ENCODE results near the gene ZNF598. TPM values are rescaled to one million over a fixed set of nuclear protein-coding genes. Genes with fewer than 3 reads are reported as not detected.

The ZNF598 gene
- total RNA-seq, 1 donor from 2014 or later, result 105 TPM

DNA sequence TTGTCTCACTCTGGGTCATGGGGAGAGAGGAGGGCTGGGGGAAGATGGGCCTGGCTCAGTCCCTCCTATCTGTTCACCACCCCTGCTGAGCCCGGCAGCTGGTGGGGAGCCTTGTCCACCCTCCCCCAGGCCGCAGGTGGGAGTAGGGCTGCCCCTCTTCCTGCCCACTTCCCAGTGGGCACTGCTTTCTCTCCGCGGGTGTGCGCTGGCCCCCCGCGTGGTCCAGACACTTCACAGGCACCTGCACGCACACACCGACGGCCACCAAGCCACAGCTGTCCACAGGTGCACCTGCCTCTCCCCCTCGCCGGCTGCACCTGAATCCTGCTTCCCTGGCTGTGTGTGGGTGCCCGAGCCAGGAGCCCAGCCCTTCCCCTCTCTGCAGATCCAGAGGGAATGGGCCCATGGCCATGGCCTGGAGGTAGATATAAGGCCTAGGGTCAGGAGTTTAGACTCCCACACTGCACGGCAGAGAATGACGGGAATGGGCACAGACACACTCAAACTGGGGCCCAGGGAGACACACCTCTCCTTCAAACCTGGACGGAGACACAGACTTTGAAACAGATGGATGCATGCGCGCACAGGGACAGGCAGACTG is 19.1 kb upstream of the ZNF598 start:
- no peaks in the 10 kb centered on the region for H3K4me1 Mint-ChIP-seq (ENCODE audit: low read depth)
- no peaks in the 10 kb centered on the region for H3K36me3 Mint-ChIP-seq (ENCODE audit: low read depth)
- H3K4me3 Mint-ChIP-seq, result no peak overlapping the region
- peaks cover 16% of the 10 kb centered on the region for H3K27me3 Mint-ChIP-seq (ENCODE audit: insufficient read depth)
- DNase-seq (ENCODE audit: low spot score), result no peak
- intact Hi-C loops (cut with micrococcal nuclease), result loop anchor here (10.0 kb wide), 1 partner anchor 236 kb away; the partner anchor contains the start of gene RNPS1
- H3K9me3 Mint-ChIP-seq, result no peaks in the 10 kb centered on the region
- H3K27ac Mint-ChIP-seq, result no peak overlapping the region

- Mint-ChIP-seq H3K4me1 (ENCODE audit: low read depth) (peaks cover 4% of the 10 kb centered on the region), H3K27ac (no peak overlapping the region), H3K36me3 (ENCODE audit: low read depth) (no peaks in the 10 kb centered on the region), H3K4me3 (peak overlapping the region; percentile 60), H3K9me3 (no peaks in the 10 kb centered on the region), H3K27me3 (ENCODE audit: insufficient read depth) (peaks cover 16% of the 10 kb centered on the region)
- DNase-seq (ENCODE audit: low spot score), result no peak
- intact Hi-C loops (cut with micrococcal nuclease), result loop anchor here (10.0 kb wide), 1 partner anchor 237 kb away; the partner anchor contains the start of gene RNPS1
Measured at GRCh38 chr16:2028146-2028545, 18.5 kb upstream of the ZNF598 start.

DNA sequence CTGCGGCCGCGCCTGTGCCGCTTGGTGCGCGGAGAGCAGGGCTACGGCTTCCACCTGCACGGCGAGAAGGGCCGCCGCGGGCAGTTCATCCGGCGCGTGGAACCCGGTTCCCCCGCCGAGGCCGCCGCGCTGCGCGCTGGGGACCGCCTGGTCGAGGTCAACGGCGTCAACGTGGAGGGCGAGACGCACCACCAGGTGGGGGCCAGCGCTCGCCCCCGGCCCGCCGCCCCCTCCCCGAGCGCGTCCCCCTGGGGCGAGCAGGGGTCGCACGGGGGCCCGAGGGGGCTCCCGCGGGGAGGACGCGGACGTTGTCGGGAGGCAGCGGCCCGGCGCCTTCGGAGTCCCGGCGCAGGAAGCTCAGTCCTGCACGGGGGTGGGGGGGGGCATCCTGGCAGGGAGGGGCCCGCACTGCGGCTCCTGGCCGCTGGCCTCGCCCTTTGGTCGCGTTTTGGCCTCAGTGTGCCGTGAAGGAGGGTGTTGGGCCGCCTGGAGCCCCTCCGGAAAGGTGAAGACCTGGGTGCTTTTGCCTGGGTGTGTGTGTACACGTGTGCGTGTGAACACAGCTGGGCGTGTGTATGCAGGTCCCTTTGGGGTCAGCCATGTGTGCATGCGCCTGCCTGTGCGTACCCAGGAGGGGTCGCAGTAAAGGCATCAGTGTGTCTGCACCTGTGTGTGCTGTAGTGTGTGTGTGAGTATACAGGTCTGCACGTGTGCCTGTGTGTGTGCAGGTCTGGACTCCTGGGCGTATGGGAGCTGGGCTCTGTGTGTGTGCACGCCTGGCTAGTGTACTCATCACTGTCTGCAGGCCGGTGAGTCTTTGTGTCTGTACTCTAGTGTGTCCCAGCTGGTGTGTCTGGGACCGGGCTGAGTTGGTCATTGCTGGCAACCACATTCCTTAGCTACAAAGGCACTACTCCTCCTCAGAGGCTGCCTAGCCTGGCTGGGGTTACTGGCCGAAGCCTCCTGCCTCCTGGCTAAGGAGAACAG is 17.7 kb upstream of the ZNF598 start:
- intact Hi-C loops (cut with micrococcal nuclease), result loop anchor here (10.0 kb wide), 1 partner anchor 237 kb away; the partner anchor contains the start of gene RNPS1
- Mint-ChIP-seq H3K27me3 (ENCODE audit: insufficient read depth) (peaks cover 22% of the 10 kb centered on the region), H3K4me3 (peak overlapping the region; percentile 60), H3K27ac (no peak overlapping the region), H3K9me3 (no peaks in the 10 kb centered on the region), H3K36me3 (ENCODE audit: low read depth) (no peaks in the 10 kb centered on the region), H3K4me1 (ENCODE audit: low read depth) (peaks cover 12% of the 10 kb centered on the region)
- DNase-seq (ENCODE audit: low spot score), result no peak

GRCh38 chr16:2026461-2027023 is 16.9 kb upstream of the ZNF598 start, which contains the start of gene NHERF2:
Gene NHERF2, plus strand, starts transcription at chr16:2026902. Its CDS starts 104 bp downstream, at chr16:2027006.
- intact Hi-C loops (cut with micrococcal nuclease), result loop anchor here (10.0 kb wide), 1 partner anchor 238 kb away; the partner anchor contains the start of gene RNPS1
- DNase-seq (ENCODE audit: low spot score), result peak; percentile 20
- H3K36me3 Mint-ChIP-seq (ENCODE audit: low read depth), result no peaks in the 10 kb centered on the region
- H3K9me3 Mint-ChIP-seq, result no peaks in the 10 kb centered on the region
- H3K27ac Mint-ChIP-seq, result no peak within 1 kb of the TSS
- peak within 1 kb of the TSS; percentile 61 for H3K4me3 Mint-ChIP-seq
- peaks cover 25% of the 10 kb centered on the region for H3K27me3 Mint-ChIP-seq (ENCODE audit: insufficient read depth)
- H3K4me1 Mint-ChIP-seq (ENCODE audit: low read depth), result peaks cover 12% of the 10 kb centered on the region

- no peak for DNase-seq (ENCODE audit: low spot score)
- Mint-ChIP-seq H3K9me3 (no peaks in the 10 kb centered on the region), H3K27me3 (ENCODE audit: insufficient read depth) (peaks cover 28% of the 10 kb centered on the region), H3K4me1 (ENCODE audit: low read depth) (peaks cover 12% of the 10 kb centered on the region), H3K36me3 (ENCODE audit: low read depth) (no peaks in the 10 kb centered on the region), H3K4me3 (peak overlapping the region; percentile 61), H3K27ac (no peak overlapping the region)
- intact Hi-C loops (cut with micrococcal nuclease), result loop anchor here (10.0 kb wide), 1 partner anchor 239 kb away; the partner anchor contains the start of gene RNPS1
Measured at GRCh38 chr16:2025878-2026460, 16.3 kb upstream of the ZNF598 start.

GRCh38 chr16:2025251-2025650 is 15.6 kb upstream of the ZNF598 start:
- Mint-ChIP-seq H3K4me3 (no peak overlapping the region), H3K4me1 (ENCODE audit: low read depth) (peaks cover 16% of the 10 kb centered on the region), H3K9me3 (no peaks in the 10 kb centered on the region), H3K36me3 (ENCODE audit: low read depth) (no peaks in the 10 kb centered on the region), H3K27me3 (ENCODE audit: insufficient read depth) (peaks cover 32% of the 10 kb centered on the region), H3K27ac (peak overlapping the region; percentile 48)
- no peak for DNase-seq (ENCODE audit: low spot score)
- intact Hi-C loops (cut with micrococcal nuclease), result loop anchor here (10.0 kb wide), 1 partner anchor 240 kb away; the partner anchor contains the start of gene RNPS1

DNA sequence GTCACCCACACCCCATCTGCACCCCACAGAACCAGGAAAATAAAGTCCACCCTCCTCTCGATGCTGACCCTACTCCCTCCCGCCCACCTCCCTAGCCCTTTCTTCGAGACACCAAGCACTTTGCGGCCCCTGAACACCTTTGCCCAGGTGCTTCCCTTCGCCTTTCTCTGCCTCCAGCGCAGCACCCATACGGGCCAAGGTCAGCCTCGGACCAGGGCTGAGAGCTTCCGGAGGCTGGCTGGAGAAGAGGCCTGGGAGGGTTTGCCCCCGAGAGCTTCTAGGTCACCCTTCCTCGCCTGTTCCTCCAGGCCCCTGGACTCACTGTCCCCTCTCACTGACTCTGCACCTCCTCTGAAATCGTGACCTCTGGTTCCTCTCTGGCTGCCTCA is 14.4 kb upstream of the ZNF598 start:
- peak overlapping the region; percentile 11 for H3K27ac Mint-ChIP-seq
- peaks cover 33% of the 10 kb centered on the region for H3K27me3 Mint-ChIP-seq (ENCODE audit: insufficient read depth)
- H3K36me3 Mint-ChIP-seq (ENCODE audit: low read depth), result no peaks in the 10 kb centered on the region

GRCh38 chr16:2023092-2024031 is 13.7 kb upstream of the ZNF598 start:
- peak; percentile 92 for DNase-seq (ENCODE audit: low spot score)
- H3K4me1 Mint-ChIP-seq (ENCODE audit: low read depth), result peaks cover 16% of the 10 kb centered on the region
- H3K9me3 Mint-ChIP-seq, result no peaks in the 10 kb centered on the region
- intact Hi-C loops (cut with micrococcal nuclease), result loop anchor here (1.0 to 10.0 kb wide), 9 partner anchors 14 to 241 kb away; partner anchors contain the start of genes CASKIN1, E4F1, GFER and NOXO1
- H3K36me3 Mint-ChIP-seq (ENCODE audit: low read depth), result no peaks in the 10 kb centered on the region
- H3K4me3 Mint-ChIP-seq, result peak overlapping the region; percentile 77
- no peak overlapping the region for H3K27ac Mint-ChIP-seq
- H3K27me3 Mint-ChIP-seq (ENCODE audit: insufficient read depth), result peaks cover 38% of the 10 kb centered on the region

More for the DNA sequence above, 14.4 kb upstream of the ZNF598 start:
- Mint-ChIP-seq H3K4me3 (no peak overlapping the region), H3K4me1 (ENCODE audit: low read depth) (peaks cover 16% of the 10 kb centered on the region), H3K9me3 (no peaks in the 10 kb centered on the region)
- intact Hi-C loops (cut with micrococcal nuclease), result loop anchor here (5.0 to 10.0 kb wide), 3 partner anchors 42 to 241 kb away; partner anchors contain the start of genes CASKIN1, GFER, NOXO1 and RNPS1
- no peak for DNase-seq (ENCODE audit: low spot score)

GRCh38 chr16:2022723-2023091 is 13.1 kb upstream of the ZNF598 start:
- Mint-ChIP-seq H3K4me3 (peak overlapping the region; percentile 77), H3K36me3 (ENCODE audit: low read depth) (no peaks in the 10 kb centered on the region), H3K27ac (no peak overlapping the region), H3K27me3 (ENCODE audit: insufficient read depth) (peaks cover 34% of the 10 kb centered on the region), H3K4me1 (ENCODE audit: low read depth) (peaks cover 16% of the 10 kb centered on the region), H3K9me3 (no peaks in the 10 kb centered on the region)
- DNase-seq (ENCODE audit: low spot score), result no peak
- intact Hi-C loops (cut with micrococcal nuclease), result loop anchor here (1.0 to 10.0 kb wide), 9 partner anchors 13 to 242 kb away; partner anchors contain the start of genes CASKIN1, E4F1, GFER and NOXO1

GRCh38 chr16:2019921-2020831 is 10.6 kb upstream of the ZNF598 start:
- DNase-seq (ENCODE audit: low spot score), result no peak
- Mint-ChIP-seq H3K27me3 (ENCODE audit: insufficient read depth) (peaks cover 27% of the 10 kb centered on the region), H3K4me1 (ENCODE audit: low read depth) (peaks cover 16% of the 10 kb centered on the region), H3K9me3 (no peaks in the 10 kb centered on the region), H3K4me3 (peak overlapping the region; percentile 42), H3K27ac (peak overlapping the region; percentile 52), H3K36me3 (ENCODE audit: low read depth) (no peaks in the 10 kb centered on the region)
- intact Hi-C loops (cut with micrococcal nuclease), result loop anchor here (5.0 to 10.0 kb wide), 3 partner anchors 38 to 245 kb away; partner anchors contain the start of genes CASKIN1, GFER, NOXO1 and RNPS1

Measured in activated T-helper 1 cell treated with anti-CD3 and anti-CD28 coated beads, Interleukin-12 subunit alpha, Interleukin-12 subunit beta, Interleukin-2, Interleukin-4 antibody, amounts not matched to agents 30 ng/mL and 10 ng/mL and 1 ng/mL, durations not matched to agents 14 hours and 24 hours and 36 hours (primary cell).